GM18520 (cell line): ENCODE results near the gene PDLIM3.

Source experiments
- ATAC-seq: cut with Tn5 transposase; IDR thresholded peaks from one replicate; pipeline ENCODE4 v1.9.1; 2021; ENCODE audit not compliant: unreplicated experiment

Gene PDLIM3

DNA sequence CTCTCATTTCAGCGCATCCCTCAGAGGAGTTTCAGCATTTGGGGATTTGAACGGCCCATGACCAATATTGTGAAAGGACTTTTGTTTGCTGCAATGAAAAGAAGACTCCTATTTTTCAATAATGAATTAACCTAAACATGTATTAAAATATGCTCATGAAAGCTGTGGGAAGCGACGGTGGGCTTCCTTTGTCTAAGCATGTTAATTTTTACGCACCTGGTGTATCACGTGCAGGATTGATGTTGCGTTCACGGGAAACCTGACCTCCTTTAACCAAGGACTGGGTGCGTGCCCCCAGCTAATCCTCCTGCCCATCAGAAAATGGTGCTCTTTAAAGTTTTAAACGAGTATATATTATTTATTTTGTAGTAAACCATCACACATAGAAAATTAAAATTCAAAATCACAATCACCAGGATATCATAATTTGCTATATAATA, 63.2 kb downstream of the PDLIM3 start:
- ATAC-seq: no peak

GRCh38 chr4:185471235-185472102, 63.8 kb downstream of the PDLIM3 start, which contains the start of gene CCDC110:
Gene CCDC110 (minus strand): TSS chr4:185471733. CDS start chr4:185471683, 50 bp downstream.
- peak; percentile 88 for ATAC-seq

DNA sequence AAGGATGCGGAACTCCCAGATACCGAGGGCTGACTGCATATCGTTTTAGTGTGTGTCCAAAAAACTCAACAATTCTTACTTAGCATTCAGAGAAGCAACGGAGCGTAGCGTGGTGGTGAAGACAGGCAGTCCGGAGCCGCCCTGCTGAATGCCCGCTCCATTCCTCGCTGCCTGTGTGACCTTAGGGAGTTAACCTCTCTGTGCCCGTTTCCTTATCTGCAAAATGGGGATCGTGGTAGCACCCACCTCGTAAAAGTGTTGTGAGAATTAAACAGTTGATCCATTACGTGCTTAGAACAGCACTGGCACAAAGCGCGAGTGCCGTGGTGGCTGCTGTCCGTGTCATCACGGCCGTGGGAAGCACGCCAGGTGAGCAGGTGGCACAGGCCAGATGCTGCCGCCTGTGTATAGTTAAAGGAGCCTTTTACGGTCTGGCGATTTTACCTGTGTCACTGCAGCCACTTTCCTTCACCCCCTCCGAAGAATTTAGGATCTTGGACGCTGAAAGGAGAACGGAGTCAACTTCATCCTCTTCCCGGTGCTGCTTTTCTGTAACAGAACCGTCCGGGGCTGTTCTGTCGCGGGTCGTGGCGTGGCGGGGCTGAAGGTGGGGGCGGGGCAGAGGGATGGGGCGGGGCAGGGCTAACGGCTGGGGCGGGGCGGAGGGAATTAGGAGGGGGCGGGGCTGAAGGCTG, 64.7 kb downstream of the PDLIM3 start:
- ATAC-seq: no peak

GRCh38 chr4:185469580-185470154, 65.6 kb downstream of the PDLIM3 start:
- ATAC-seq: no peak

DNA sequence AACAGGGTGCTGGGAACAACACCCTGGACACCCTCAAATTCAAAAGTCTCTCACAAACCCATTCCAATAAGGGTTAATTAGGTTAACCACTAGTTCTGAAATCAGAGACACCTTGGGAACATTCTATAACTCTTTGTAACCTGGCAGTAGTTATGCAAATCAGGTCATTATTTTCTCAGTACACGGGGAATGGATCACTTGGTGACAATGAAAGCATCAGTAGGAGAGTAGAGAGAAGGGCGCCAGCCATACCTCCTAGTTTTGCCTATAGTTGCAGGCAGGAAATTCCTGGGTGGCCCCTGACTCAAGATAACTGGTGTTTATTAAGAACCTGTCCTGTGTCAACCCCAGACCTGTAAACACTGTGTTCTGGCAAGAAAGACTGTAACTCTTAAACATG, 66.3 kb downstream of the PDLIM3 start:
- ATAC-seq: no peak

DNA sequence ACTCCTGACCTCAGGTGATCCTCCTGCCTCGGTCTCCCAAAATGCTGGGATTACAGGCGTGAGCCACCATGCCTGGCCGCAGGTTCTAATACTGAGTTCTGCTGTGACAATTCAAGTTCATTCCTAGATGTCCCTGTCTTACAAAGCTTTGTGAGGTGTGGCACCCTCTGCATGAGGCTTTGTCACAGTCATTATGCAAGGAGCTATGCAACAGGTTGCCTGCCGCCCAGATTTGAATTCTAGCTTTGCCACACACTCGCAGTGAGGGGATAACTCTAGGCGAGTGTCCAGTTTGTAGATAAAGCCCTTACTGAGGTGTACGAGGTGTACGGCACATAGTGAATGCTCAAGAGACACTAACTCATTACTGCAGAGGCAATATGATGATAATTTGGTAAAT, 67.3 kb downstream of the PDLIM3 start:
- ATAC-seq: no peak

DNA sequence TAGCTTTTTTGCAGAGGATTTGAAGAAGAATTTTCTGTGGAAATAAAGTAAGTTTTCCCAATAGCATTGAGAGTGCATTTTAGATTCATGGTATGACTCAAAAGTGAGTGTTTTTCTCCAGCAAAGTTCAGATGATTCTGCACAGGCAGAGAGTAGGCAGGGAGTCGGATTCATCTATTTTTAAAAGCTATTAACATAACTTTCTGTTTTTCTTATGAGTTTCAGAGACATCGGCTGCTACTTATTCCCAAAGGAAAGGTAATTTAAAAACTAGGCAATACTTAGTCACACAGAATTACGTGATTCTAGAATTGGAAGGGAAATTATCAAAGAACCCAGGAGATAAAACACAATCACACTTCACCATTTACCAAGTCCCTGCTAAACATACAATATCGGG, 68.2 kb downstream of the PDLIM3 start:
- ATAC-seq: no peak

- no peak for ATAC-seq
These were observed 69.6 kb downstream of the PDLIM3 start for GRCh38 chr4:185465707-185466106.

DNA sequence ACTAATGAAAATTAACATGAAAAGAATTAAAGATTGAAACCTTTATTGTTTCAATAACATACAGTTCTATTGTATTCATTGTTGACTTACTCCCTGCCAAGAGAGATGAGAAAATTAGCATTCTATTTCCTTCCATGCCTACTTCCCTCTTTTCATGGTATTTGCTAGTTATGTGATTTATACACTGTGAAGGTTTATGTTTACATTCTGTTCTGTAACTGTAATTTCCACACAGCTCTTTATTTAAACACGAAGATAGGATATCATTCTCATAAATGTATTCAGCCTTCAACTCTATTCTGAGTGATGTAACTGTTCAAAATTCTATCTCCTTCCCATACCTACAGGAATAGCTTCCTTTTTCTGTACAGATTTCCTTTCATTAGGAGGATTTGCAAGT, 70.4 kb downstream of the PDLIM3 start:
- no peak for ATAC-seq

DNA sequence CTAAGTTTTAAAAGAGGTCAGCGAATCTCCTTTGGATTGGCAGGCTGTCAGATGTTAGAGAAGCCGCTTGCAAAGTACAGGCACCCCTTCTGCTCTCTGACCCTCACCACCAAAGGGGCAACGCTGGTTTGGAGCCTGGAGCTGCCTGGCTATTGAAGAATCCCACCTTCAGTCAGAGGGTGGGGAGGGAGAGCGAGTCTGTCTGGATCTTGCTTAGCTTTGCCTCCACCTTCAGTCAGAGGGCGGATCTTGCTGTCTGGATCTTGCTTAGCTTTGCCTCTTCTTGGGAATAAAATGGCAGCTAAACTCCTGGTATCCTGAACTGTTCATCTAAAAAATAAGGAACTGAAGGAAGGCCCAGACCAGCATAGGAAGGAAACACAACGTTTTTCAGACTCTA, 71.1 kb downstream of the PDLIM3 start:
- ATAC-seq: no peak

DNA sequence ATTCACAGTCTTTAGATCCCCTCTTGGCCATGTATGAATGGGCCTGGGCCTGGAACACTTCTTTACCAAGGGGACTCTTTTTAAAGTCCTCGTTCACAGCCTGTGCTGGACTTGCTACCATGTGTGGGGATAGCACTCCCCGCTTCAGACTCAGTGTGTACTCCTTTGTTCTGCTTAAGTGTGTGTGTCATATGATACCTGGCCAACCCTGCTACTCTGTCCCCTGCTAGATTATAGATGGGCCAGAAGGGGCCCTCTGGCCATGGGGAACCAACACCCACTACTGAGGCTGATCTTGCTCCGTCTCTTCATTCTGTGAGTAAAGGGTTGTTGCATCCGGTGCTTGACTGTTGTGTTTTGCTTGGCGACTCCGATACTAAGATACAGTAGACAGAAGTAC, 71.8 kb downstream of the PDLIM3 start:
- no peak for ATAC-seq

DNA sequence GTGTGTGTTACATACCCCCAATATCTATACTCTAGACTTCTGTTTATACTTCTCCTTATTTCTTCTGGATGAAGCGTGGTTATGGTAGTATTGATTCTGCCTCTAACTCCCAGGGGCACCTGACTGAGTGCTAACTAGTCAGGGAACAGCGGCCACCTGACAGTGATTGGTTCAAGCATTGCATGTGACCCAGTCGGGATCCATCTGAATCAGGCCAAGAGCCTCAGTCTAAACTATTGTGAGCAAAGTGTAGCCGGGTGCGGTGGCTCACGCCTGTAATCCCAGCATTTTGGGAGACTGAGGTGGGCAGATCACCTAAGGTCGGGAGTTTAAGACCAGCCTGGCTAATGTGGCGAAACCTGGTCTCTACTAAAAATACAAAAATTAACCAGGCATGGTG, 73.7 kb downstream of the PDLIM3 start:
- no peak for ATAC-seq

GRCh38 chr4:185457136-185457535, 78.2 kb downstream of the PDLIM3 start:
- no peak for ATAC-seq

DNA sequence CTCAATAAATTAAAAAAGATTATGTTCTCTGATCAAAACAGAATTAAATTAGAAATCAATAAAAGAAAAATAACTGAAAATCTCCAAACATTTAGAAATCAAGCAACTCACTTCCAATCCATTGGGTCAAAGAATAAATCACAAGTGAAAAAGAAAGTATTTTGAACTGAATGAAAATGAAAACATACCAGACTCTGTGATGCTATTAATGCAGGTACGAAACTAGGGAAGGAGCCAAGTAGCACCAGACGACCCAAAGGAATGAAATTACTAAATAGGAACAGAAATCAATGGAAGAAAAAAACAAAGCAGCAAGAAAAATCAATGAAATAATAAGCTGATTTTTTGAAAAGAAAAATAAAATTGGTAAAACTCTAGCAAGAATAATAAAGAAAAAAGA, 79.2 kb downstream of the PDLIM3 start:
- no peak for ATAC-seq
